Bone marrow (tissue), 2 donors: ENCODE measurements around the gene TBL3.

Experiments used
- DNase-seq, 2 donors: peaks; one replicate each; lab custom pipeline; 2025; lab: John Stamatoyannopoulos, UW

The TBL3 gene

GRCh38 chr16:2016407-2016922 is 44.6 kb downstream of the TBL3 start:
- DNase-seq = no peak

- no peak for DNase-seq
Observed at GRCh38 chr16:2019518-2019920, 47.7 kb downstream of the TBL3 start, which contains the start of gene NPW. TSS of gene NPW (plus strand) at chr16:2019785.

- DNase-seq = no peak
Observed at GRCh38 chr16:2019921-2020831, 48.3 kb downstream of the TBL3 start.

GRCh38 chr16:2022723-2023091 is 50.9 kb downstream of the TBL3 start:
- DNase-seq = peak in 1 of 2 donors; percentile 45

- peak; percentile 66 to 91 for DNase-seq
Observed at GRCh38 chr16:2023092-2024031, 51.5 kb downstream of the TBL3 start.

- no peak for DNase-seq
Observed at GRCh38 chr16:2024032-2024420, 52.2 kb downstream of the TBL3 start.

- DNase-seq = no peak
Observed at GRCh38 chr16:2025251-2025650, 53.4 kb downstream of the TBL3 start.

- no peak for DNase-seq
Observed at GRCh38 chr16:2025878-2026460, 54.1 kb downstream of the TBL3 start.

- no peak for DNase-seq
Observed at GRCh38 chr16:2026461-2027023, 54.7 kb downstream of the TBL3 start, which contains the start of gene NHERF2. TSS of gene NHERF2 (plus strand) at chr16:2026902. CDS start at chr16:2027006, 104 bp downstream.

- no peak for DNase-seq
Observed at GRCh38 chr16:2027024-2028010, 55.5 kb downstream of the TBL3 start.

- DNase-seq = no peak
Observed at GRCh38 chr16:2028146-2028545, 56.3 kb downstream of the TBL3 start.

GRCh38 chr16:2028620-2029220 is 56.9 kb downstream of the TBL3 start:
- no peak for DNase-seq

GRCh38 chr16:2029350-2029749 is 57.5 kb downstream of the TBL3 start:
- no peak for DNase-seq

- DNase-seq = no peak
Observed at GRCh38 chr16:2030036-2030435, 58.2 kb downstream of the TBL3 start.

- DNase-seq = no peak
Observed at GRCh38 chr16:2031081-2031577, 59.3 kb downstream of the TBL3 start.
